HuH-7 (cell line): ENCODE results near the gene TMEM163.
"Not testable (repeated sequence)": the region's sequence is repeated elsewhere in the genome, so short reads cannot be mapped to it uniquely, and the experiment has no call there.

Experiments
- DNase-seq: peaks from one replicate; pipeline ENCODE4 v3.0.0; 2011; ENCODE audit warnings: low spot score

Gene TMEM163

GRCh38 chr2:134663451-134664450, 55.0 kb downstream of the TMEM163 start:
- DNase-seq = no peak

DNA sequence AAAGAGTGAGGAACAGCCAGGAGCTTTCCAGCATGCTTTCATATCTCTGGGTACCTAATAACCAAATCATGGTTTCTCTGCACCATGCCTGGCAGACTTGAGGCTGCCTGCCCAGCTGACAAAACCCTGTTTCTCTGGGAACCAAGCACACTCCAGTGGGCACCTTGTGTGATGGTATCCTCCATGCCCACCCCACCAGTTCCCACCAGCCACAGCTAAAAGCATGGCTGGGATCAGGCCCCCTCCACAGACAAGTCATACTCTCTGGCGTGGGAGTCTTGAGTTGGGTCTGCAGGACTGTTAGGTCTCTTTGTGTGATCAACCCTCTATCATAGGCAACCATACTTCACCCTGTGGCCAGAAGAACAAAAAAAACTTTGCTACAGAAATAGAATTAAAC, 56.0 kb downstream of the TMEM163 start:
- DNase-seq = no peak

- DNase-seq = no peak
Measured at GRCh38 chr2:134660626-134661402, 58.0 kb downstream of the TMEM163 start.

DNA sequence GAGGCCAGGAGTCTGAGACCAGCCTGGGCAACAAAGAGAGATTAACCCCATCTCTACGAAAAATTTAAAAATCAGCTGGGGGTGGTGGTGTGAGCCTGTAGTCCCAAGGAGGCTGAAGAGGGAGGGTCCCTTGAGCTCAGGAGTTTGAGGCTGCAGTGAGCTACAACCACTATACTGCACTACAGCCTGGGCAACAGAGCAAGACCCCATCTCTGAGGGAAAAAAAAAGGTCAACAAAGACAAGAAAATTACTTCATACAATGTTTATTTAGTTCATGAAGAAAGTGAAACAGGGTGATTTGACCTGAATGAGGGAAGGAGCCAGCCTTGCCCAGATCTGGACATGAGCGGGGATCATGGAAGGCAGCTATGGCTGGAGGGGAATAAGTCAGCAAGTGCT, 59.1 kb downstream of the TMEM163 start:
- no peak for DNase-seq

DNA sequence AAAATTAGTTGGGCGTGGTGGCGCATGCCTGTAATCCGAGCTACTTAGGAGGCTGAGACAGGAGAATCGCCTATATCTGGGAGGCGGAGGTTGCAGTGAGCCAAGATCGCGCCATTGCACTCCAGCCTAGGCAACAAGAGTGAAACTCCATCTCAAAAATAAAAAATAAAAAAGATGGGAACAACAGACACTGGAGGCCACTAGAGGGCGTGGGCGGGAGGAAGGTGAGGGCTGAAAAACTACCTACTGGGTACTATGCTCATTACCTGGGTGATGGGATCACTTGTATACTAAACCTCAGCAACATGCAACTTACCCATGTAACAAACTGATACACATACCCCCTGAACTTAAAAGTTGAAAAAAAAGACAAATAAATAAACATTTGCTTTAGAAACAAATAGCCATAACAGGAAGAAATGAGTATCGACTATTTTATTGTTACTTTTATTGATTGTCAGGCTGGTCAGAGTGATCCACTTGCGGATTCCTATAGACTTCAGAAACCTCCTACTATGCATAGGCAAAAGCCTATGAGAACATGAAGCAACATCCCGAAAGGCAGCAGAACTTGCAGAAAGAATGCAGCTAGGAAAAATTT, 61.0 kb downstream of the TMEM163 start:
- DNase-seq = no peak

- not testable (repeated sequence) for DNase-seq
Measured at GRCh38 chr2:134656391-134656790, 62.4 kb downstream of the TMEM163 start.

- DNase-seq = no peak
Measured at GRCh38 chr2:134648586-134648985, 70.2 kb downstream of the TMEM163 start.

- DNase-seq = no peak
Measured at GRCh38 chr2:134647607-134648256, 71.1 kb downstream of the TMEM163 start.

- DNase-seq = no peak
Measured at GRCh38 chr2:134642938-134643337, 75.9 kb downstream of the TMEM163 start.

- no peak for DNase-seq
Measured at GRCh38 chr2:134640494-134640893, 78.3 kb downstream of the TMEM163 start.

DNA sequence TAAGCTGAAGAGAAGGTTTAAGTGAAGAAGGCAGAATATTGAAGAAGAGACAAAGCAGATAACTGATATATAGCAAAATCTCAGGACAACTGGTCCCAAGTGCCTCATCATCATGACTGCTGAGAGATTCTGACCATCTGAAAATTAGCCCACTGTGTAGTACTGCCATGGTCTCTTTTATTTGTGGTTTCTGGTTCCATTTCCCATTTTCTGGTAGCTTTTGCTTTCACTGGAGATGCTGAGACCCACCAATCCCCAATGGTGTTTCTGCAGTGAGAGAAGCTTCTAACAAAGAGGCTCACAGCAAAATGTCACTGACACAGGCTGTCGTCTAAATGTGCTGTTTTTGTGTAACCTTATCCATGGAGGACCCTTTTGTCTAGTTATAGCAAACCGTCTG, 79.5 kb downstream of the TMEM163 start:
- DNase-seq = no peak

DNA sequence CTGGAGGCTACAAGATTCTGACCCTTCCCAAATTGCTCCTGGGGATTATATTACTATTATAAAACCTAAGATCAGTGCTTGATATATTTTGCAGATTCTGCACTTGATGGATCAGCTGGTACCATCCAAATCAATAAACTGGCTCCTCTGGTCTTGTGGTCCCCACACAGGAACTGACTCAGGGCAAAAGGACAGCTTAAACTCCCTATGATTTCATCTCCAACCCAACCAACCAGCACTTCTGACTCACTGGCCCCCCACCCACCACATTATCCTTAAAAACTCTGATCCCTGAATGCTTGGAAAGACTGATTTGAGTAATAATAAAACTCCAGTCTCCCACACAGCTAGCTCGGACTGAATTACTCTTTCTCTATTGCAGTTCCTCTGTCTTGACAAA, 82.1 kb downstream of the TMEM163 start:
- no peak for DNase-seq

DNA sequence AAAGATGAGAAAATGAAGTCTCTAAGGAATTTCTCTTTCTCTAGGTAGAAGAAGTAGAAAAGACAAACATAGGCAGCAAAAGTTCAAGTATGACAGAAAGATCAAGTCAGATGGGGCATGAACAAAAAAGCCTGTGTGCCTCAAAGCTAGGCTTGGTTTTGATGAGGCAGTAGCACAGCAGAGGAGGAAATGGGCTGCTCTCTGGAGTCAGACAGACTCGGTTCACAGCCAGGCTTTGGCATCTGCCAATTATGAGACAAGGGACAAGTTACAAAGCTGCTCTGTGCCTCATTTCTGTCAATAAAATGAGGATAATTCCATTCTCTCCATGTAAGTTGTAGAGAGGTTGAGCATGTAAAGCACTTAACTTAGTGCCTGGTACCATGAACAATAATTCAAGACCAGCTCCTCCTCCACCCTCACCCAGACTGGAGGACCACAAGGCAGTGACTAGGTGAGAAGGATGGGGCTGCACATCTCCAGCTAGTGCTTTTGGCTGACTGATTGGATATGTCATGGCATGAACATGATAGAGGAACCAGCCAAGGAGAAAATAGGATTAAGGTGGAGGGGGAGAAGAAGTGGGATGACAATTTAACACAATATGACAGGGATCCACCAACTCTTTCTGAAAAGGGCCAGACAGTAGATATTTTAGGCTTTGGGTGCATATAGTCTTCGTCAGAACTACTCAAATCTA, 84.6 kb downstream of the TMEM163 start:
- DNase-seq = no peak

GRCh38 chr2:134630504-134631159, 88.2 kb downstream of the TMEM163 start:
- no peak for DNase-seq

GRCh38 chr2:134628453-134628852, 90.3 kb downstream of the TMEM163 start:
- no peak for DNase-seq

DNA sequence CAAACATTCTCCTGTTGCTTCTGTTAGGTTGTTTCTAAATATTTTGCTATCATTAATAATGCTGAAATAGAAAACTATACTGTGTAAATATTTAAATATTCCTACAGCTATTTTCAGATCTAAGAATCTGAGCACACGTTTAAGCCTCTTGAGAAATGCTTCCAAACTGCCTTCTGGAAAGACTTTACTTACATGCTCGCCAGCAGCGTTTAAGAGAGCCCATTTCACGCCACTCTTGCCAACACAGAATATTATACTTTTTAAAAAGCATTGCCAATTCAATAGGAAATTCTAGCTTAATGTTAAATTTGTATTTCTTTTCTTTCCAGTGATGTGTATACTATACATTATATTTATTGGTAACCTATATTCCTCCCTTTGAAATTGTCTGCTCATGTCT, 92.0 kb downstream of the TMEM163 start:
- DNase-seq = no peak

- DNase-seq = no peak
Measured at GRCh38 chr2:134625311-134625710, 93.5 kb downstream of the TMEM163 start.

DNA sequence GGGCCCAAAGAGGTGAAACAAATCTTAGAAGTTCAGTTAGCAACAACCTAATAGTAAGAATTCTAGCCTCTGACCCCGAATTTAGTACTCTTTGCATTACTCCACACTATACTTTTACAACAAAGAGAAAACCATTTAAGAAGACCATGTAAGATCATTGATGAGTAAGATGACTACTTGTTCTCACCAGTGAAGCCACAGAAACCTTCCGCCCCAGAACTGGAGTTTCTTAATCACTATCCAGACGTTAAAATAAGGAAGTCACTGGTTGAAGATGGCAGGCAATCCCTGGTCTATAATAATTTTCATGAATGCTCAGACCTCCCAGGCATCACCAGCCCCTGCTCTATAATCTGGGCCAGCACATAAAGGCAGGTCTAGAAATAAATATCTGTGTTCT, 95.0 kb downstream of the TMEM163 start:
- no peak for DNase-seq

DNA sequence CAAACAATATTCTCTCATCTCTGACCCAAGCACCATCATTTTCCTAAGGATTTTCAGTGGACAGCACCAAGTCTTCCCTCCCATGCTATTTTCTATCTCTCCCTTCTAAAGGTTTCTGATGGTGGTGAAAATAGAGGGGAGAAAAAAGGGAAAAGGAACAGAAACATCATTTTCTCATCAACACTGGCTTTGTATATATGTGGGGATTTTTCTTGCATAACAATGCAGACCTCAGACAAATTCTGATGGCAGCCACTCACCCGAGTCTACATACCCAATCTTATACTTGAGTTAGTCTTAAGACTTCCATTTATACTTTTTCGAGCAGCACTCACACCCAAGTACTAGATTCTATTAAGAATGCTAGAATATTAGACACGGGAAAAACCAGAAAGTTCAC, 95.8 kb downstream of the TMEM163 start:
- DNase-seq = no peak

DNA sequence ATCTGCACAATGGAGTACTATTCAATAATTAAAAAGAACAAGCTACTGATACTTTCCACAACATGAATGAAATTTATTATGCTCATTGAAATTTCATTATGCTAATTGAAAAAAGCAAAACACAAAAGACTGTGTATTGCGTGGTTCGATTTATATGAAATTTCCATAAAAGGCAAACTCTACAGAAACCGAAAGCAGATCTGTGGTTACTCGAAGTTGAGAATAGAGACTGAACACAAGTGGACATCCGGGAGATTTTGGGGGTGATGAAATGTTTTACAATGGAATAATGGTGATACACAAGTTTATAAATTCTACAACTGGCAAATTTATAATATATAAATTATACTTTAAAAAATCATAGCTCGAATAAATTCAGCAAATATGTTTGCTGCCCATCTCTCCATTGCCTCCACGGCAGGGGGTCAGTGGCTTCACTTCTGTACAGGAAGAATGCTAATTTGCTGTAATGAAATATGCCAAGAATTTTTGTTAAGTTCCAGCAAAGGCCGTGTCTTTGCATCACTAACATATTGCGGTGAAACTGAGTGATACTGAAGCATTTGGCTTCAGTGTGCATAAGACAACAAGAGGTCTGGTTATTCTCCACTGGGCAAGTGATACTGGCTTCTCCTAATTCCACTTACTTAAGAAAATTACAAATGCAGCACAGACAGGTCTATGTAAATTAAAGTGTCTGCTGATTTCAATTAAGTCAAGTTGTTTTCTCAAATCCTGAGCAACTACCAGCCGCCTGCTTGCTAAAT, 96.7 kb downstream of the TMEM163 start:
- DNase-seq = no peak
